Hepatocyte (in vitro differentiated cells): Measurements from ENCODE around the gene EXOC4. TPM values are rescaled to one million over a fixed set of nuclear protein-coding genes. Genes with fewer than 3 reads are reported as not detected.

Experiments used
- DNase-seq: peaks from one replicate; pipeline ENCODE4 v3.0.0-alpha.2; 2016; ENCODE audit warnings: low spot score
- H2AFZ ChIP-seq: fragments of 200-600 bp; sonication (generic); 2 replicates; pipeline ENCODE4 v1.6.0; 2016; ENCODE audit warnings: antibody characterized with exemption, mild to moderate bottlenecking
- H3K27ac ChIP-seq: fragments of 200-600 bp; sonication (generic); 2 replicates; pipeline ENCODE4 v1.5.1; 2016; ENCODE audit warnings: mild to moderate bottlenecking
- H3K27me3 ChIP-seq: fragments of 200-600 bp; sonication (generic); 2 replicates; pipeline ENCODE4 v1.6.1; 2016
- H3K36me3 ChIP-seq: fragments of 200-600 bp; sonication (generic); replicated peaks from 2 replicates; pipeline ENCODE4 v1.5.1; 2016; ENCODE audit warnings: low read depth; ENCODE audit not compliant: insufficient read depth
- H3K4me1 ChIP-seq: fragments of 200-600 bp; sonication (generic); 2 replicates; pipeline ENCODE4 v1.5.1; 2016; ENCODE audit warnings: mild to moderate bottlenecking, moderate library complexity; ENCODE audit not compliant: insufficient read depth
- H3K4me2 ChIP-seq: fragments of 200-600 bp; sonication (generic); 2 replicates; pipeline ENCODE4 v1.6.0; 2016
- H3K4me3 ChIP-seq: fragments of 200-600 bp; sonication (generic); 2 replicates; pipeline ENCODE4 v1.5.1; 2016; ENCODE audit warnings: mild to moderate bottlenecking
- H3K79me2 ChIP-seq: fragments of 200-600 bp; sonication (generic); 2 replicates; pipeline ENCODE4 v1.6.0; 2017; ENCODE audit warnings: mild to moderate bottlenecking
- H3K9me2 ChIP-seq: fragments of 200-600 bp; sonication (generic); replicated peaks from 2 replicates; pipeline ENCODE4 v1.6.0; 2017; ENCODE audit warnings: mild to moderate bottlenecking; ENCODE audit not compliant: insufficient read depth
- H3K9me3 ChIP-seq: fragments of 200-600 bp; sonication (generic); 2 replicates; pipeline ENCODE4 v1.5.1; 2016; ENCODE audit warnings: low read depth, mild to moderate bottlenecking
- H4K20me1 ChIP-seq: fragments of 200-600 bp; sonication (generic); 2 replicates; pipeline ENCODE4 v1.6.0; 2016; ENCODE audit warnings: mild to moderate bottlenecking; ENCODE audit not compliant: insufficient read depth, poor library complexity, severe bottlenecking
- CTCF ChIP-seq: fragments of 200-600 bp; sonication (generic); IDR thresholded peaks from 2 replicates; pipeline ENCODE4 v1.5.1; 2016; ENCODE audit warnings: antibody characterized with exemption, mild to moderate bottlenecking; ENCODE audit not compliant: poor library complexity
- EZH2 ChIP-seq: fragments of 200-600 bp; sonication (generic); IDR thresholded peaks from 2 replicates; pipeline ENCODE4 v1.6.1; 2016; ENCODE audit warnings: antibody characterized with exemption, mild to moderate bottlenecking, borderline replicate concordance
- EZH2phosphoT487 ChIP-seq: fragments of 200-600 bp; sonication (generic); IDR thresholded peaks from one replicate; pipeline ENCODE4 v1.6.1; 2018; ENCODE audit warnings: antibody characterized with exemption, mild to moderate bottlenecking, low read depth, moderate library complexity; ENCODE audit not compliant: unreplicated experiment, severe bottlenecking
- WGBS: methylation state at CpG from one replicate; pipeline ENCODE4 v1.1.6; 2016; ENCODE audit warnings: low lambda C conversion rate; ENCODE audit errors: missing lambda C conversion rate; 5-methylcytosine and 5-hydroxymethylcytosine counted together
- polyA plus RNA-seq: library from polyadenylated mRNA; unstranded; fragments of >200 nt; fragmentation: Nextera tagmentation; extraction: Ambion mirVana; gene quantifications from 2 replicates; pipeline ENCODE4 v1.2.1, GENCODE V29; 2016
- total RNA-seq: library from RNA; depleted of rRNA; stranded (reverse); fragments of >200 nt; gene quantifications from 2 replicates; pipeline ENCODE4 v1.2.3, GENCODE V29; 2014

The EXOC4 gene
- total and polyA plus RNA-seq, 2 experiments from 2014 or later: 34.8 to 56.1 TPM

GRCh38 chr7:133821171-133821570 lies 568.3 kb downstream of the EXOC4 start:
- Histone ChIP-seq H3K9me3 (no peaks in the 10 kb centered on the region), H3K27me3 (no peaks in the 10 kb centered on the region), H2AFZ (no peak overlapping the region), H3K4me2 (no peak overlapping the region), H3K27ac (no peak overlapping the region), H3K9me2 (no peaks in the 10 kb centered on the region), H4K20me1 (no peaks in the 10 kb centered on the region), H3K4me1 (no peaks in the 10 kb centered on the region), H3K79me2 (no peaks in the 10 kb centered on the region), H3K36me3 (no peaks in the 10 kb centered on the region), H3K4me3 (no peak overlapping the region)
- TF ChIP-seq EZH2phosphoT487 (no peak), CTCF (no peak), EZH2 (no peak)
- DNase-seq: no peak
- 87% methylated on average over 2 of the region's 2 CpGs for WGBS

GRCh38 chr7:133822001-133822641 lies 569.2 kb downstream of the EXOC4 start:
- H3K27ac ChIP-seq: no peak overlapping the region
- no peaks in the 10 kb centered on the region for H3K9me3 ChIP-seq
- no peak overlapping the region for H2AFZ ChIP-seq
- H3K27me3 ChIP-seq: no peaks in the 10 kb centered on the region
- H4K20me1 ChIP-seq: no peaks in the 10 kb centered on the region
- H3K9me2 ChIP-seq: no peaks in the 10 kb centered on the region
- H3K4me3 ChIP-seq: no peak overlapping the region
- H3K36me3 ChIP-seq: no peaks in the 10 kb centered on the region
- no peaks in the 10 kb centered on the region for H3K4me1 ChIP-seq
- H3K4me2 ChIP-seq: no peak overlapping the region
- 65% methylated on average over 3 of the region's 3 CpGs for WGBS
- DNase-seq: no peak
- H3K79me2 ChIP-seq: no peaks in the 10 kb centered on the region
- no peak for TF ChIP-seq EZH2phosphoT487
- no peak for TF ChIP-seq EZH2
- no peak for TF ChIP-seq CTCF

GRCh38 chr7:133822868-133823552 lies 570.1 kb downstream of the EXOC4 start:
- Histone ChIP-seq H2AFZ (no peak overlapping the region), H3K27ac (no peak overlapping the region), H3K9me3 (no peaks in the 10 kb centered on the region), H3K9me2 (no peaks in the 10 kb centered on the region), H3K79me2 (no peaks in the 10 kb centered on the region), H3K27me3 (no peaks in the 10 kb centered on the region), H3K4me3 (no peak overlapping the region), H3K4me1 (no peaks in the 10 kb centered on the region), H3K4me2 (no peak overlapping the region), H4K20me1 (no peaks in the 10 kb centered on the region), H3K36me3 (no peaks in the 10 kb centered on the region)
- no peak for DNase-seq
- TF ChIP-seq EZH2phosphoT487: no peak
- no peak for TF ChIP-seq EZH2
- TF ChIP-seq CTCF: no peak
- WGBS: 100% methylated on average over 4 of the region's 4 CpGs
